GM18519 (cell line): ENCODE data around the gene MYL12A.
"Not testable (repeated sequence)": the region's sequence is repeated elsewhere in the genome, so short reads cannot be mapped to it uniquely, and the experiment has no call there.

Experiments
- ATAC-seq: cut with Tn5 transposase; IDR thresholded peaks from one replicate; pipeline ENCODE4 v1.9.1; 2021; ENCODE audit warnings: mild to moderate bottlenecking, moderate library complexity; ENCODE audit not compliant: unreplicated experiment, low FRiP score

The MYL12A gene

GRCh38 chr18:3247240-3248061 lies at the start of gene MYL12A:
Gene MYL12A, plus strand, starts transcription at chr18:3247801. Its CDS starts 5,447 bp downstream, at chr18:3253248.
- ATAC-seq: peak; percentile 75

DNA sequence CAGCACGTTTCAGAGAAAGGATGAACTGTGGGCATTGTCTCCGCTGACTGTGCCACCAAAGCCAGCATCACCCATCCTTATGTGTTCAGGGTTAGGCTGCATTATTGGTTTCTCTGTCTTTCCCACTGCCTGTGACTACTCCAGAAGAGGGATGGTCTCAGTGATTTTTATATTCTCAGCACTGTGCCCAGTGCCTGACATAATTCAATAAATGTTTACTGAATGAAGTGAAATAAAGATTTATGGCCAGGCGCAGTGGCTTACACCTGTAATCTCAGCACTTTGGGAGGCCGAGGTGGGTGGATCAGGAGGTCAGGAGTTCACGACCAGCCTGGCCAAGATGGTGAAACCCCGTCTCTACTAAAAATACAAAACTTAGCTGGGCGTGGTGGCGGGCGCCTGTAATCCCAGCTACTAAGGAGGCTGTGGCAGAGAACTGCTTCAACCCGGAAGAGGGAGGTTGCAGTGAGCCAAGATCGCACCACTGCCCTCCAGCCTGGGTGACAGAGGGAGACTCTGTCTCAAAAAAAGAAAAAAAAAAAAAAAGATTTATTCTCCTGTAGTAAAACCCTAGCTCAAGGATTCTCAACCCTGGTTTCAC lies 49.2 kb upstream of the MYL12A start:
- not testable (repeated sequence) for ATAC-seq

DNA sequence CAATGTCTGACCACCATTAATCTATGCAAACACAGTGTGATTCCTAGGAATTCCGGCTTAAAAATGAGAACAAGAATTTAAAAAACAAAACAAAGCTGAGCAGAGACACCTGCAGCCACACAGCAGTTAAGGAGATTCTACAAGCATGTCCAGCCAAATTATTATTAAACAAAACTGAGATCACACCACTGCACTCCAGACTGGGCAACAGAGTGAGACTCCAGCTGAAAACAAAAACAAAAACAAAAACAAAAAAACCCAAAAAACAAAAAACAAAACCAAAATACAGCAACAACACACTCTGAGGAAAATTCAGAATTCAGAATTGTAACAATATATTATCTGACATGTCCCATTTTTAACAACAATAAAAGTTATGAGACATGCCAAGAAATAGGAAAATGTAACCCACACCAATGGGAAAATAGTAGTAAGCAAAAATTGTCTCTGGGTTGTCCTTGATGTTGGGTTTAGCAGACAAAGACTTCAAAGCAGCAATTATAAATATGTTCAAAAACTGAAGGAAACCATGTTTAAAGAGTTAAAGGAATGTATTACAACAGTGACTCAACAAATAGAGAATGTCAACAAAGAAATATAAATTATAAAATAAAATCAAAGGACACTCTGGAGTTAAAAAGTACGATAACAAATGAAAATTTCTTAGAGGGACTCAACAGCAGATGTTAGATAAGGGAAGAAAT lies 47.5 kb upstream of the MYL12A start:
- ATAC-seq: no peak

DNA sequence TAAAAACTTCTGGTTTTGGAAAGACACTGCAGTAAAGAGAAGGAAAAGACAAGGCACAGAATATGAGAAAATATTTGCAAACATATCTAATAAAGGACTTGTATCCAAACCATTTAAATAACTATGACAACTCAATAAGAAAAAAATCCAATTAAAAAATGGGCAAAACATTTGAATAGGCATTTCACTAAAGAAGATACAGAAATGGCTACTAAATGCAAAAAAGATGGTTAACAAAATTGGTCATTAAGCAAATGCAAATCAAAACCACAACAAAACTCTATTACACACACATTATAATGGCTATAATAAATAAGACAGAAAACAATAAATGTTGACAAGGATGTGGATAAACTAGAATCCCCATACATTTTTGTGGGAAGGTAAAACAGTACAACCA lies 42.4 kb upstream of the MYL12A start:
- ATAC-seq: no peak

DNA sequence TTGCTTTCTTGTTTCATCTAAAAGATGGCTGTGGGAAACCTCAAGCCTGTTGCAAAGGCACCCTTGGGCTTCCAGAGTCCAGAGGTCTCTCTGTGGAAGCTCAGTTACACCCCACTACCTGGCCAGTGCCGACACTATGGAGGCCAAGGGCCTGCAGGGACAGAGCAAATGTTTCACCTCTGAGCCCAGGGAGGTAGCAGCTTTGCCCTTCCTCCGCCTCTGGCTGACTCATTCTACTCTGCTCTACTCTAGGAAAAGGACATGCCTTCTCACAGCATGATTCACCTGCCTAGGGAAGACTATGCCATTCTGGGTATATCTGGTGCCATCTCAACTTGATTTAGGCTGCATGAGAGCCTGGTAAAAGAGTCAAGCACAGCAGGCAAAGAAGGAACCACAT lies 40.0 kb upstream of the MYL12A start:
- no peak for ATAC-seq

DNA sequence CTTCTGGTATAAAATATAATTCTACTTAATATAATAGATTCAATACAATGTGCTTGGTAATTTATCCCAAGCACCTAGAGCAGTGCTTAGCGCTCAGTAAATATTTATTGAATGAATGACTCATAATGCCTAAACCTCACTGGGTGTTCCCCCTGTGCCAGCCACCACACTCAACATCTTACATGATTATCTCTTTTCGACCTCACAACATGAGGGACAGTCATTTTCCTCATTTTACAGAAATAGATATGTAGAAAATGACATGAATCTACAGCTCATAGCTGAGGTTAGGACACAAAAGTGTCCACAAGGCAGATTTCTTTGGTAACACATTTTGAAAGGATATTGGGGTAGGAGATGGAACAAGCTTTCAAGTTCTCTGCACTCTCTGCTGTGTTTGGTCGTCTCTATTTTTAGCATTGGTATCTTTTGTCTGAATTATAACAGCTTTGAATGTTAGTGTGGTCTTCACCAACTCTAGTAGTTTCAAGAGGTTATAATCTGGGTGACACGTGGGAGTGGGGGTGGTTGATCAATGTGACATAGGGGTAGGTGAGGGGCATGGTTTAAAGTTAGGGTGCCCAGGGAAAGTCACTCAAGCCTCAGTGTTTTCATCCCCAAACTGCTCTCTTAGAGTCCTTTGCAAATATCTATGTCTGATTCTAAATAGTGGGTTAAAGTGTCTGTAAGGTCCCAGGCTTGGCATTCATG lies 37.6 kb upstream of the MYL12A start:
- no peak for ATAC-seq

DNA sequence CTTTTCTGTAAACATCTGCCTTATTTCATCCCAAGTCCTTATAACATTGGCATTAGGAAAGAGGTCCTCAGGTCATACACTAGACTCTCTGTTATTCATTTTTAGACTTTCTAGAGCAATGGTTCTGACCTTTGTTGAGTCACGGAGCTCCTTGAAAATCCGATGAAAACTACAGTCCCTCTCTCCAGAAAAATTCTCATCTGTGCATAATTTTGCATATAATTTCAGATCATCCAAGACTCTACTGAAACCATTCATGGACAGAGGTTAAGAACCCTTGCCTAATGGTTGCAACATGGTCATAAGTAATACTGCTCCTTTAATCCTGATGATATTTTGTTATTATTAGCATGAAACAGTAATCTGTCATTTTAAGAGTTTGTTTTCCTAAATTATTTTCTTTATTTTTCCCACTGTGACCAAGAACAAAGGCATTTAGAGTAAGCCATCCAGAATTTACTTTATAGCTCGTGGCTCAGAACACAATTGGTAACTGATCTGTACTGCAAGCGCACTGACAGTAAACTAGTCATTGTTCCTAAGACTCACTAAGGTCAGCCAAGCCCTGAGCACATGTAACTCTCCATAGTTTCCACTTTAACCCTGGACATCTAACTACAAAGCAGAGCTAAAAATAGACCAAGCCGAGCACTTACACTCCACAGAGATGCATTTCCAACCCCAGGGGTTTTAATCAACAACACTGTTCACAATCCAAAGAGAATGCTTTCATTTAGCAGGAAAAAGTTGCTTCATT lies 36.2 kb upstream of the MYL12A start:
- no peak for ATAC-seq

DNA sequence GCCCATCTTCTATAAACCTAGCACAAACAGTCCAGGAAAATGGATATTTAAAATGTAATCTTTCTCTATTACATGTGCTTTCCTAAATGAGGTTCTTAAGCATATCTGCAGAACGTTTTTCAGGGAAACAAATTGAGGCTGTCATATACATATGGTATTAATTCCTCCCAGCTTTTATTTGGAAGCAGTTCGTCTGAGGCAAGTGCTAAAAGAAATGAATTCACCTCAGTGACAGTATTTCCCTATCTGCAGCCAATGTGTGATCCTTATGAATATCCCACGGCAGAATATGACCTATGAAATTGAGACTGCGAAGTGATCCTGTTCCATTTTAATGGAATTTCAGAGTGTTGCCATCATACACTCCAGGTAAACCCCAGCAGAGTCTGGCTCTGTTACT lies 34.9 kb upstream of the MYL12A start:
- ATAC-seq: no peak

GRCh38 chr18:3213300-3214059 lies 34.1 kb upstream of the MYL12A start:
- ATAC-seq: no peak

GRCh38 chr18:3214855-3215637 lies 32.6 kb upstream of the MYL12A start:
- ATAC-seq: no peak

DNA sequence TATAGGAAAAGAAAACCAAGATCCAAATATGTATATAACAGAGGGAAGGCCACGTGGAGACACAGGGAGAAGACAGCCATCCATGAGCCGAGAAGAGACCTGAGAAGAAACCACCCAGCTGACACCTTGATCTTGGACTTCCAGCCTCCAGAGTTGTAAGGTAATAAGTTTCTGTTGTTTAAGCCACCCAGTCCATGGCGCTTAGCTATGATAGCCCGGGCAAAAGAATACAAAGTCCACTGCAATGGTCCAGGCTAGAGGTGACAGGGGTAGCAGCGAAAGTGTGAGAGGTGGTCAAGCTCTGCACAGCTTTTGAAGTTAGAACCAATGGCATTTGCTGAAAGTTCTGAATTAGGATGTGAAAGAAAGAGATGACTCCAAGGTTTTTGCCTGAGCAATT lies 30.6 kb upstream of the MYL12A start:
- ATAC-seq: no peak

DNA sequence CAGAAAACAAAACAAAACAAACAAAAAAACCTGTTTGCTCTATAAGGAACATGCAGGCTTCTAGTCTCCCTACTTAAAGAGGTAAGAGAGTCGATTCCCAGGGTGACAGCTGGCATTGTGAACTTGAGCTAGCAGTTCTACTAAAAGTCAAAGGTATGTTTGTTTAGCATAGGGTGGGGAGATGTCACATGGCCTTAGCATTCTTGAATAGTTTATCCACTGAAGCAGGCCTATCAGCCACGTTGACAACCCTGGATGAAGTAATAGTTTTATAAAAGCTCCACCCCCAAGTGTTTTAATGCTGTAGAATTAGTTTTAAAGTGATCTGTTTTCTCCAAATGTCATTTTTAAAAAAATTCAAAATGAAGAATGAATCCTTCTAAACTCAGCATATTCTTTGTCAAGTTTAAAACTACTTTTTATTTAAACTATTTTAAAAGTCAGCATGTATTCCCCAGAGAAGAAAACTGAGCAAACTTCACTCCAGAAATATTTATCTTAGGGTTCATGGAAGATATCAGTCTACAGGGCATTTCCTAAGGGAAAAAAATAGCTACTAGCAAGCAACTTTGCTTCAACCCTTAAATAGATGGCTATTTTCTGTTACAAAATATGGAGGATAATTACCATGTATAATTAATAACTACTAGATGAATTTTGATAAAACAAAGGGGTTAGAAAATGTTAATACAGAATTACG lies 29.5 kb upstream of the MYL12A start:
- no peak for ATAC-seq

DNA sequence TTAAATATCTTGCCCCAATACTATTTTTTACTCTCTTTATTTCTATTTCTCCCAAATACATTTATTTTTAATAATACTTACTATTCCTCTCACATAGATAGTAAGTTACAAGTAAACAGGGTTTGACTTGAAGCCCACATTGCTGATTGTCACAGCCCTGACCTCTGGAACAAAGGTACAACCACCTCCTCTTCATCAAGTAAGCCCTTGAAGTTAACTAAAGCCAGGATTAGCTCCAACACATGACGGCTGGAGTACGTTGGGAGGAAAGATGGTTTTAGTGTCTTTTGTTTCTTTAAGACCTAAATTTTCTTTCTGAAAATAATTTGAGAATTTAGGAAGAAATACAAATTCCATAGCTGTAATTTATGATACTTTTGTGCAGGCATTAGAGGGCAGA lies 28.8 kb upstream of the MYL12A start:
- no peak for ATAC-seq

DNA sequence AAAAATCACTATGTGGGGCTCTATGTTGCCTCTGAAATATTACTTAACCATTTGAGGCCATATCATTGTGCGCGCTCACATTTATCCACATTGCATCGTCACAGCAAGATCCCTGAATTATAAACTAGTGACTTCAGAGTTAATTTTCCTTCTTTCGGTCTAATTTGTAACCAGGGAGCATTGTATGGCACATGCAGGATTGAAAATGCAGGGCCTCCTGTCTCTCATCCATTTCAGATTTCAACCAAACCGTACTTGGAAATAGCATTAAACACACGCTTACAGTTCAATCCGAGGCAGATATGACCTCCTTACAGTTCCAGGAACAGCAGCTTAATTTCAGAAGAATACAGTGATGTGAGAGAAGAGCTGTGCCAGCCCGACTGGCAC lies 28.4 kb upstream of the MYL12A start:
- no peak for ATAC-seq

GRCh38 chr18:3219631-3220335 lies 27.8 kb upstream of the MYL12A start, which contains the start of gene MYOM1:
Gene MYOM1, minus strand, starts transcription at chr18:3219968. Its CDS starts 4,745 bp downstream, at chr18:3215223.
- ATAC-seq: no peak

GRCh38 chr18:3220868-3221267 lies 26.7 kb upstream of the MYL12A start:
- not testable (repeated sequence) for ATAC-seq

GRCh38 chr18:3221496-3221895 lies 26.1 kb upstream of the MYL12A start:
- no peak for ATAC-seq
